CMK (cell line): ENCODE results near the gene LSM12.

Experiments used
- DNase-seq: peaks from one replicate; pipeline ENCODE4 v3.0.0-alpha.2; 2010; ENCODE audit warnings: low read depth

LSM12 gene

GRCh38 chr17:44095647-44096496 is 29.4 kb upstream of the LSM12 start:
- peak; percentile 94 for DNase-seq

DNA sequence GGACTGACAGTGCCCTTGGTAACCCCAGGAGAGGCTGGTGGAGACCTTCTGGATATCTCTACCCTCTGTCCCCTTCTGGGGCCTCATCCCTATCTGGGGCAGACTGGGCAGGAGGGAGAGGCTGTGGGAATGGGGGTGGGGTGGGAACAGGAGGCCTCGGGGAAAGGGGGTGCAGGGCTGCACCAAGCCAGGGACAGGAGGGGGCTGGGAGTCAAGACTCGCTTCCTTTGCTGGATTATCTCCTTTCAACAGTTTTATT is 28.8 kb upstream of the LSM12 start:
- no peak for DNase-seq

DNA sequence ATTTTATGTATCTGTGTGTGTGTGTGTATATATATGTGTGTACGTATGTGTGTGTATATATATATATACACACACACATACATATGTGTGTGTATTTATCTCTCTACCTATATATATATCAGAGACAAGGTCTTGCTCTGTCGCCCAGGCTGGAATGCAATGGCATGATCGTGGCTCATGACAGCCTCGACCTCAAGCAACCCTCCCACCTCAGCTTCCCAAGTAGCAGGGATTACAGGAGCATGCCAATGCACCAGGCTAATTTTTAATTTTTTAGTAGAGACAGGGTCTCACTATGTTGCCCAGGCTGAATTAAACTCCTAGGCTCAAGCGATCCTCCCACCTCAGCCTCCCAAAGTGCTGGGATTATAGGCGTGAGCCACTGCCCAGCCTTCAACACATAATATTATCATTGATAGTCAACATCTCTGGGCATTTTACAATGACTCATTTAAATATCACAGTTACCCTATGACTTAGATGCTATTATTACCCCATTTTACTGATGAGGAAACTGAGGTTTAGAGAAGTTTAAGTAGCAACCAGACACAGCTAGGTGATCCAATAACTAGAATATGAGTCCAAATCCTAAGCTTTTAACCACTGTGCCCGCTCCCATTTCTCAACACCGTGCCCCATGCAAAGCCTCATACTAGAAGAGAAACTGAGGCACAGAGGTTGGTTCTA is 28.4 kb upstream of the LSM12 start:
- no peak for DNase-seq

- DNase-seq = no peak
These were observed 26.9 kb upstream of the LSM12 start for GRCh38 chr17:44093231-44093900.

DNA sequence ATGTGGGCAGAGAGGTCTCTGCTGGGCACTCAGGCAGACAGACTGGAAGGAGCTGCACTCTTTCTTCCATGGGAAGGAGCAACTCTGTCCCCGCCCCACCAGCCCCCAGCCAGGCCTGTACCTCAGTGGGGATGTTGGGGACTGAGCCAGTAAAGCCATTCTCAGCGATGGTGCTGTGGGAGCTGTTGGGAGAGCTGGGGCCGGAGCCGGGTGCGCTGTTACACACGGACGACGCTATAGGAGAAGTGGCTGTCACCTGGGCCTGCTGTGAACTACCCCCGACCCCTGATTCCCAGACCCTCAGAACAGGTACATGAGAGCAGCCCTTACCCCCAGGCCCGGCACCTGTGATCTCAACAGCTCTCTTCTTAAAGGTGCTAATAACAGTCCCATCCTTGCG is 25.6 kb upstream of the LSM12 start:
- DNase-seq = no peak

DNA sequence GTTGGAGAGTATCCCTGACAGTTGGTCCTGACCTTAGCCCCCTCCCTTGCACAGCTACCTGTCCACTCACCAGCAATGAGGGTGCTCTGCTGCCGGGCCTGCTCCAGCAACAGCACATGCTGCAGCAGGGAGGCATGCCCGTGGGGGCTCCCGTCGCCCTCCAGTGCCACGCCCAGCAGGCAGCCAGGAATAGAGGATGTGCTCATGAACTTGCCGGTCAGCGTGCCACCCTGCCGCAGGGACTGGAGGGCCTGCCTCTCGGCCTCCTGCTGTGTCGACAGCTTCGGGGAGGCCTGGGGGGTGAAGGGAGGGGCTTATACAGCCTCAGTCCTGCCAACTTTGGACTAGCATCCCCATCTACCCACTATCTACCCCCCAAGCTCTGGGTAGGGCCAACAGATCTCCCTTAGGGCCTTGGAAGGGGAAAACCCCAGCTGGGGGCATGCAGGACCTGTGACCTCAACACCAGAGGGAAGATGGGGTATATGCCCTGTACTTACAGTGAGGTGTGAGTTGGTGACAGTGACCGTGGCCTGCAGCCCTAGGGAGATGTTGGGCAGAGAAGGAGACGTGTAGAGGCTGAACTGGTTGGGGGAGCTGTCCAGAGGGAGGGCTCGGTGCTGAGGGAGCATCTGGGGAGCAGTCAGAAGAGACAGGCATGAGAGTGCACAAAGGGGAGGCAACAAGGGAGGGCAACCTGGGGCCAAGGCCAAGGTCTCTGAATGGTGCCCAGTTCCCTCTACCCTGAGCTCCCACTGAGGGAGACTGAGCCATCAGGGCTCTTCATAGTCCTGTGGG is 24.9 kb upstream of the LSM12 start:
- no peak for DNase-seq

- no peak for DNase-seq
These were observed 21.8 kb upstream of the LSM12 start for GRCh38 chr17:44088254-44088653.

DNA sequence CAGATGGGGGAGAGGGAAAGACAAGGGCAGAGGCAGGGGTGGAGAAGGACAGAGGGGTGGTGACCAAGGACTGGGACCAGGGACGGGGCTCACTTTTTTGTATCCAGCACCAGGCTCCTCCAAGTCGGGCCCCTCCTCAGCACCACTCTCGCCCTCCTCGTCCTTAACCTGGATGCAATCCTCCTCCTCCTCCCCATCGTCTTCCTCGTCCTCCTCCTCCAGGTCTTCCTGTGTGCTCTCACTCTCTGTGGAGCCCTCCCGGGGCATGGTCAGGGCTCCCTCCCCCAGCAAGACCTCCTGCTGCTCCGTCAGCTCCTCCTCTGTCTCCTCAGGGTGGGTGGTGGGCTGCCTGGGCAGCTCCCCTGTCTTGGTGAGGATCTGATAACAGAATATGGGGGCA is 20.8 kb upstream of the LSM12 start:
- DNase-seq = no peak

GRCh38 chr17:44086364-44087311 is 20.2 kb upstream of the LSM12 start:
- DNase-seq = no peak

DNA sequence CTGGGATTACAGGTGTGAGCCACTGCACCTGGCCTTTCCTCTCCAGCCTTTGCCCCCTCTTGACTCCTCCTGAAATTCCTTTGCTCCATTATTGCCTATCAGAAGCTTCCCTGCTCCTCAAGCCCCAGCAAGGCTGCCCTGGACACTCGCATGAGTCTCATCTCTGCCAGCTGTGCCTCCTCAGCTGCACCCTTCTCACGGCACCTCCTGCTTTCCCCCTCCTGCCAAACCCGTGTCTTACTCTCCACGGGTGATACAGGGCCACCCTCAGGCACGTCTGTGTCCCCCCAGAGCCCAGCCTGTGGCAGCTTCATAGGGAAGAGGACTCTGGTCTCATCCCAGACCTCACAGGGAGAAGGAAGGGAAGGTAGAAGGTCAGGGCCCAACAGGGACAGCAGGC is 19.4 kb upstream of the LSM12 start:
- no peak for DNase-seq

DNA sequence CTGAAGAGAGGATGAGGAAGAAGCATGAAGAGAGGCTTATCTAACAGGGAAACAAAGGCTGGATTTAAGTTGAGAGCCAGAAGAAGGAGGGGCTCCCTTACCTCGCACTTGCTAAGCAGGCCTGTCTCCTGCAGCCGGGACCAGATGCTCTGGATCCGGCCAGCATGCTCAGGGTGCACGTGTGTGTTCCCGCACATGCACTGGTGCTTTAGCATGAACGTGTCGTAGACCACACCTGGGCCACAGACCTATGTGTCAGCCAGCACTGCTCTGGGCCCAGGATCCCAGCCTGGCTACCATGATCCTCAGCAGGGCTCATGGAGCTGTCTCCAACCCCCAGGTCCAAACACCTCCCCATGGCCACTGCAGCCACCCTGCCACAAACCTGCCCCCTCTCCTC is 18.4 kb upstream of the LSM12 start:
- no peak for DNase-seq

DNA sequence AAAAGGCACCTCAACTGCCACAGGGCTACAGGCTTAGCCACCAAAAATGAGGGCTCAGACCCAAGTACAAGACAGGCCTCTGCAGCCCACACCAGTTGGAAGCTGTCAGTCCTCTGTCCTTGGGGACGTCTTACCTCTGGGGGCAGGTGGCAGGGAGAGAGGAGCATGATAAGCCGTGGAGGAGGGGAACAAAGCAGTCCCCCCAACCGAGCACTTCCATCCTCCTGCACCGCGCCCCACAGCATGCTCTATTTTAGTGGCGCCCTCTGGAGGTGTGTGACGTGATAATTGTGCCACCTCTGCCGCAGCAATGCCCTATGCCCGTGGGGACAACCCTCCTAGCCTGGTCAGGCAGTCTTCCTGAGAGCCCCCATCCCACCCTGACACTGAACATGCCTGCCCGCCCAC is 17.7 kb upstream of the LSM12 start:
- no peak for DNase-seq

- DNase-seq = no peak
These were observed 16.9 kb upstream of the LSM12 start for GRCh38 chr17:44083250-44083849.

DNA sequence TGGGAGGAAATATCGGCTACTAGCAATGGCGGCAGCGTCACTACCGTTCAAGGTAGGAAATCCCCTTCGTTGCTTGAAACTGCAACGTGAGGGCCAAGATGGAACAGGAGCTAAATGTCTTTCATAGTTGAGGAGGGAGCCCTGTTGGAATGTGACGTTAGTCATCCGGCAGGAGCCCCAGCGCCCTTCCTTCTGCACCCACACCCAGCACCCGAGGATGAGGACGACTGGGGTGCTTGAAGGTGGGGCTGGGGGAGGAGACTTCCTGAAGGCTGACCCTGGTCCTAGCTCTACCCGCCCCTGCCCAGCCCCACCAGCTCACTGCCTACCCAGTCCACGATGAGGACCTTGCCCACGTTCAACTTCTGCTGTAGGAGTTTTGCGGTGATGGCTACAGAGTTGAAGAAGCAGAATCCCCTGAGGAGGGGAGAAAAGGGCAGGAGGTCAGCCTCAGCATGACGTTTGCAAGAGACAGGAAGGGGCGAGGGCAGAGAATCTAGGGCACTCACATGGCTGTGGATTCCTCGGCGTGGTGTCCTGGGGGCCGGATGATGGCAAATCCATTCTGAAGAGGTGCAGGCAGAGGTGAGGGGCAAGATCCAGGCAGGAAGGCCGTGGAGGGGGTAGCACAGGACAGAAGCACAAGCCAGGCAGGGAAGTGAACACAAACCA is 15.9 kb upstream of the LSM12 start:
- DNase-seq = no peak

DNA sequence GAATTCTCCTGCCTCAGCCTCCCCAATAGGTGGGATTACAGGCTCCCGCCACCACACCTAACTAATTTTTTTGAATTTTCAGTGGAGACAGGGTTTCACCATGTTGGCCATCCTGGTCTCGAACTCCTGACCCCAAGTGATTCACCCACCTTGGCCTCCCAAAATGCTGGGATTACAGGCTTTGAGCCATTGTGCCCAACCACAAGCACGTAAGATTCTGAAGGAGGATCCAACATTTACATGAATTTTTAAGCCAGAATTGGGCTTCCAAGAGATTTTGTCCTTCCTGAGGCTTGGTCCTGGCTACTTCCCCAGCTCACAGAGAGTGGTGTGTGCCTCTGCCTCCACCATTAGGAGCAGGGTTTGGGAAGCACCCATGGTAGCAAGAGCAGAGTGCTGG is 15.2 kb upstream of the LSM12 start:
- no peak for DNase-seq

DNA sequence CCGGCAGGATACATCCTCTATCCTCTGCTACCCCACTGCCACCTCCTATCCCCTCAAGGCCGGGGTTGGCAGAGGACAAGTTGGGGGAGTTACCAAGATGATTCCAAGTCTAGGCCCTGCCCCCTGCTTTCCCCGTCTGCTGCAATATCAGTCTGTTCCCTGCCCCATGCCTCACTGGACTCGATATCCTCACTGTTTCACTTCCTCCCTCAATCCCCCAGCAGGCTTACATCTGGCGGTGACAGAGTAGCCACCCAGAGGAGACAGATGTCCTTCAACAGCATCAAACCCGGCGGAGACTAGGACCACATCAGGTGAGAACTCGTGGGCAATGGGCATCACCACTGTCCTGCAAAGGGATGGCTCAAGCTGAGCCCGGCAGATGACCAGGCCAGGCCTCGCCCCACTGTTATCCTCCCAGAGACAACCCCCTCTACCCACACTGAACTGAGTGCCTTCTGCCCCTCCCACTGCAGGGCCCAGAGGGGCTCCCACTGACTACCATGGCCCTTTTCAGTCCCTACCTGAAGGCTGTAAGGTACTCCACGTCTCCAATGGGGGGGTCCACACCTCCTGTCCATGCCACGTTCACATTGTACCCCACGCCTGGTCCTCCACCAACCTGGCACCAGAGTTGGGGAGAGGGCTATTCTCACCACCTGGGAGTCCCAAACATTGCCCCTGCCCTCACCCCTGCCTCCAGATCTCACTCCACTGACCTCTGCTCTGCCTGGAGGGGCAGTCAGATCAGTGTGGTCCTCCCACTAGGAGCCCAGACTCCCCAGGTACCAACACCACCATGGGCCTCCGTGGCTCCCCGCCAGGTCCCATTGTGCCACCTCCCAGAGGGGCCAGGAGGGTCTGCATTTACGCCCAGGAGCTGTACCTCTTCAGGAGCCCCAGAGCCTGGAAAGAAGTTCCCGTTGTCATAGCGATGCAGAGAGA is 13.7 kb upstream of the LSM12 start:
- DNase-seq = no peak

GRCh38 chr17:44078412-44078811 is 11.9 kb upstream of the LSM12 start:
- DNase-seq = no peak

DNA sequence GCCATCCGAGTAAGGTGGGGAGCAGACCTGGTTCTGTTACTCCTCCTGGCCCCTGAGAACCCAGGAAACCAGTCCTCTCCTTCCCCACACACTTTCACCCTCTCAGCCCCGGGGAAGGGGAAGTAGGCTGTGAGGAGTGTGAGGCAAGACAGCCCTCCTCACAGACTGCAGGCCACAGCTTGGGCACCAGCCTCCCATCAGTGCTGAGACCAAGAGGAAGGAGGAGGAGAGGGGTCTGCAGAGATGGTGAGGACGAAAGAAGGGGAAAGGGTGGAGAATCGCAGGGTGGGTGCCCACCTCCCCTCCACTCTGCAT is 11.1 kb upstream of the LSM12 start:
- no peak for DNase-seq
